RPMI7951 (cell line): ENCODE measurements around the gene TBC1D12. TPM values are rescaled to one million over a fixed set of nuclear protein-coding genes. Genes with fewer than 3 reads are reported as not detected.
"Not testable (repeated sequence)": the region's sequence is repeated elsewhere in the genome, so short reads cannot be mapped to it uniquely, and the experiment has no call there.

Experiments used
- DNase-seq: peaks from one replicate; pipeline ENCODE4 v3.0.0-alpha.2; 2012; ENCODE audit warnings: low read depth
- total RNA-seq: library from RNA; depleted of rRNA; stranded (reverse); fragments of >200 nt; shearing (Covaris generic); gene quantifications from 2 replicates; pipeline ENCODE4 v1.2.3, GENCODE V29; 2014; rRNA removed

The TBC1D12 gene
- total RNA-seq, 1 experiment from 2014 or later, result 9.4 TPM

DNA sequence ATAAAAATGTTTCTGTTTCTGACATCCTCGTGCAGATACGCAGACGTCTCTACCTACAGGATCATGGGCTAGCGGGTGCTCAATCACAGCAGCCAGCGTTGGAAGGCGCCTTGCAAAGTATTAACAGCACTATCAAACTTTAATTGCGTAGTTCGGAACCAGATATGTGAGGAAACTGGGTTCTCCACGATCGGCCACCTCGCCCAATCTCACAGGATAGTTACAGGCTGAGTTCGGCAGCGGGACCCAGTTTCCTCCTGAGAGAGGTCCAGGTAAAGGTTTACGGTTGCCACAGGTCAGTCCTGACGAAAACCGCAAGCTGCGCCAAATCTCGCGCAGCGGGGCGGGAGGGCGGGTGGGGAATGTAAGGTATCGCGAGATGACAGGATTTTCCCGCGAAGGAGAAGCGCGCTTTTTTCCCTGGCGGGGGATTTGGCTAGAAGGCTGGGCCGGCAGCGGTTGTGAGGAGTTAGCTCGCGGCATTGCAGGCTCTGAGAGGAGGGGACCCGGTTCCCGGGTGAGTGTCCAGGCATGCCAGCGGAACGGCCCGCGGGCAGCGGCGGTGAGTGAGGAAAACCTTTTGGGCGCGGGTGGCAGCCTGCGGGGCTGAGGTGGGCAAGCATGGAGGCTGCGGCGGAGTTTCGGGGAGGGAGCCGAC is 143.2 kb downstream of the TBC1D12 start, which contains the start of gene HELLS:
HELLS (plus strand) TSS at position 398 of the 658 bp plus-strand sequence; CDS start at position 532, 134 bp downstream.
- peak; percentile 80 for DNase-seq

DNA sequence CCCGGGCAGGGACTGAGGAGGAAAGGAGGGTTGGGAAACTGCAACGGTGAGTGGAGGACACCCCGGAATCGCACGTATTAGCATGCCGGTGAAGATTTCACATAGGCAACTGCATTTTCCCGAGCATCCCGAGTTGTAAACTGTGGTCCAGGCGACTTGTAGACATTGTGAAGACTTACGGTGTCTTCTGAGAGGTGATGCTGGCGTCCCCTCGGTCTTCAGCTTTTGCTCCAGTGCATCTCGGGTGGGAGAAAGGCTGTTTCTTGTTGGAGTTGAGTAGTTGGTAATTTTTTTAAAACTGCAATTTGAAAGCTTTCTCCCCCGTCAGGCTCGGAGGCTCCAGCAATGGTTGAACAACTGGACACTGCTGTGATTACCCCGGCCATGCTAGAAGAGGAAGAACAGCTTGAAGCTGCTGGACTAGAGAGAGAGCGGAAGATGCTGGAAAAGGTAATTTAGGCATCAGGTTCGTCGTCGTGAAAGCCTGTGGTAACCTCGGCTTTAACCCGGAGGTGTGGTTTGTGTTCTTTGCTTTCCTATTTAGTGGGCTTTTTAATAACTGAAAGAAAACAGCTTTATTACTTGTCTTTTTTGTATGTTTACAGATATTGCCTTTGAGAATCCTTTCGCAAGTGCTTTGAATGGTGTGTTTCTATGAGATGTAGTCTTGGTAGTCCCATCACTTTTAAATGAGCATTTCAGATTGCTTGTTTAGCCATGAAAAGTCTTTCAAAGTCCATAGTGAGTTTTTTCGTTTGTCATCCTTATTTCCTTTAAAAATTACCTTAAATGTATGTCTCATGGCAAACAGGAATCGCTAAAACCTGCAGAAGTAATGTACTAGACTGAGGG is 143.9 kb downstream of the TBC1D12 start:
- DNase-seq, result peak; percentile 13

DNA sequence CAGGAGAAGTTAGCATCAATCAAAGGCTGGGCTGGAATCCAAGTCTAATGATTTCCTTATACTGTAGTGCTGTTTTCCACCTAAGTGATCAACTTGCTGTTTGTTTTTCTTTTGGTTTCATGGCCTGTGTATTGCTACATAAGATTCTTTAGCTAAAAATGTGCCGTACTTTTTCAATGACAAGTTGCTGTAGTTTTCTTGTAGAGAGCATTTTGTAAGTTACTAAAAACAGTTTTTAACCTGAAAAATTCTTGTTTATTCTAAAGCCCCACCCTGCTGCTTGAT is 144.5 kb downstream of the TBC1D12 start:
- DNase-seq, result peak; percentile 12

GRCh38 chr10:94549221-94549620 is 146.9 kb downstream of the TBC1D12 start:
- DNase-seq, result no peak

DNA sequence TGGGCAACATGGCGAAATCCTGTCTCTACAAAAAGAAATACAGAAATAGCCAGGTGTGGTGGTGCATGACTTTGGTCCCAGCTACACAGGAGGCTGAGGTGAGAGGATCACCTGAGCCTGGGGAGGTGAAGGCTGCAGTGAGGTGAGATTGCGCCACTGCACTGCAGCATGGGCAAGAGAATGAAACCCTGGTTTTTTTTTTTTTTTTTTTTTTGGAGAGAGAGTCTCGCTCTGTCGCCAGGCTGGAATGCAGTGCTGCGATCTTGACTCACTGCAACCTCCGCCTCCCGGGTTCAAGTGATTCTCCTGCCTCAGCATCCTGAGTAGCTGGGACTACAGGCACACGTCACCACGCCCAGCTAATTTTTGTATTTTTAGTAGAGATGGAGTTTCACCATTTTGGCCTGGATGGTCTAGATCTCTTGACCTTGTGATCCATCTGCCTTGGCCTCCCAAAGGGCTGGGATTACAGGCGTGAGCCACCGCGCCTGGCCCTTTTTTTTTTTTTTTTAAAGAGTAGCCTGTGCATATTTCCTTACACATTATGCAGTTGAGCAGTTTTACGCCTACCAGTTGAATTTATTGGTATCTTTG is 165.5 kb downstream of the TBC1D12 start:
- DNase-seq, result not testable (repeated sequence)

DNA sequence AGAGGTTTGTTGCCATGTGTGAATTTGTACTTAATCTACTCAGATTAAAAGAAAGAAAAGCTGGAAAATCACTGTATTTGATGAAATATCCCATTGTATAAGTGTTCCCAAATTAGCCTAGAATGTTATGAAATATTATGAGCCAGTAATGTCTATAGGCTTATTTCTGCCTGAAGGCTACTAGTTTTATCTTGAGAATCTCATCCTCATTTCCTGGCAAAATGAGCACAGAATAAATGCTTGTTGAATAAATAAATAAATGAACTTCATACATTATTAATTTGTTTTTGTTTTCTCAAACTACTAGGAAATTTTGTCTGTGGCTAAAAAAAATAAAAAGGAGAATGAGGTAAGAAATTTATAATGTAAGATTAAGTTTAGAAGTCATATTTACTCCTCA is 168.7 kb downstream of the TBC1D12 start:
- no peak for DNase-seq

GRCh38 chr10:94571528-94571927 is 169.2 kb downstream of the TBC1D12 start:
- no peak for DNase-seq

DNA sequence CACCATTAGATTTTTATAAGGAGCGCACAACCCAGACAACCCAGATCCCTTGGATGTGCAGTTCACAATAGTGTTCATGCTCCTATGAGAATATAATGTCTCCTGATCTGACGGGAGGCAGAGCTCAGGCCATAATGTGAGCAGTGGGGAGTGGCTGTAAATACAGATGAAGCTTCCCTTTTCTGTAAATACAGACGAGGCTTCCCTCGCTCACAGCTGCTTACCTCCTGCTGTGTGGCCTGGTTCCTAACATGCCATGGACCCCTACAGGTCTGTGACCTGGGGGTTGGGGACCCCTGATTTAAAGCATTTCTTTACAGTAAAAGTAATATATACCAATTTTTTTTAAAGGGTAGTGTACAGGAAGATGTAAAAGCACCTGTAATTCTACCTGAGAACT is 176.4 kb downstream of the TBC1D12 start:
- no peak for DNase-seq

DNA sequence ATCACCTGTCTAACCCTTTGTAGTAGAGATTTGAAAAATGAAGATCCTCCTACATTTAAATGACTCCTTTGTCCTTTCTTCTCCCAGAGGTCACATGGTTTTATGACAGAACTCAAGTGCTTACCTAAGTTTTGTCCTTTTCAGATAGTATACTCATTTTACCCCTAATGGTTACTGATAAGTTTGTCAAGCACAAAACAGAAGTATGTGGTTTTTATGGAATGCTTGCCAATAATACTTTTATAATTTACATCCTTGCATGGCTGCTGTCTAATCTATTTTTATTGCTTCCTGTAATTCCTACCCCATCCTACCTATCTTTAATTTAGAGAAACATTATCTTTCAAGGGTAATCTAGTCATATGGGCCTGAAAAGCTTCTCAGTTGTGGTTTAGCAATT is 180.8 kb downstream of the TBC1D12 start:
- DNase-seq, result no peak

Other genes with a start within 250 kb of the TBC1D12 start
- 31.6 and 40.4 TPM in 2 replicates for gene NOC3L, start 39.6 kb upstream of the TBC1D12 start, total RNA-seq
- 39.2 and 56.7 TPM in 2 replicates for gene HELLS, start 143.2 kb downstream of the TBC1D12 start, total RNA-seq